Amniotic stem cell (primary cell): ENCODE data around the gene CHST3.
"Not testable (repeated sequence)": the region's sequence is repeated elsewhere in the genome, so short reads cannot be mapped to it uniquely, and the experiment has no call there.

ENCODE experiments used
- DNase-seq: peaks from one replicate; lab custom pipeline; 2025; lab: John Stamatoyannopoulos, UW

CHST3 gene

GRCh38 chr10:71964098-71964742 is at the start of gene CHST3:
CHST3 (plus strand) TSS chr10:71964395; CDS start chr10:72005843, 41,448 bp downstream.
- no peak for DNase-seq

GRCh38 chr10:71916827-71917226 is 47.4 kb upstream of the CHST3 start:
- DNase-seq = no peak

DNA sequence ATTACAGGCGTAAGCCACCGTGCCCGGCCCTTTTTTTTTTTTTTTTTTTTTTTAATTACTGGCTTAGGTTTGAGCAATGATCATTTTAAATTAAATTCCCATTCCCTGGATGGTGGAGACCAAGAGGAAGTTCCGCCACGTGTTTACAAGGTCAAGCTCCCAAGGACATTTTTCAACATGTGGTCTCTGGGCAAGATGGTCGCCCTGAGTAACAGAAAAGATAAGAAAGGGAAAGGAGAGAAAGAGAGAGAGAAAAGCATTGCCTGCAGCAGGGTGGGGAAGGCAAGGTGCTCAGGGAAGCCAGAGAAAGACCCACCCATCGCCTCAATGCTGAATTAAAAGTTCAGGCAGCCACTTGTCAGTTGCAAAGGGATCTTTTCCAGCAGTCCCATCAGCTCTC is 45.2 kb upstream of the CHST3 start:
- DNase-seq = no peak

- DNase-seq = not testable (repeated sequence)
Measured at GRCh38 chr10:71919956-71920539, 44.1 kb upstream of the CHST3 start.

GRCh38 chr10:71920540-71921323 is 43.5 kb upstream of the CHST3 start:
- DNase-seq = no peak

GRCh38 chr10:71921324-71922027 is 42.7 kb upstream of the CHST3 start:
- DNase-seq = no peak

DNA sequence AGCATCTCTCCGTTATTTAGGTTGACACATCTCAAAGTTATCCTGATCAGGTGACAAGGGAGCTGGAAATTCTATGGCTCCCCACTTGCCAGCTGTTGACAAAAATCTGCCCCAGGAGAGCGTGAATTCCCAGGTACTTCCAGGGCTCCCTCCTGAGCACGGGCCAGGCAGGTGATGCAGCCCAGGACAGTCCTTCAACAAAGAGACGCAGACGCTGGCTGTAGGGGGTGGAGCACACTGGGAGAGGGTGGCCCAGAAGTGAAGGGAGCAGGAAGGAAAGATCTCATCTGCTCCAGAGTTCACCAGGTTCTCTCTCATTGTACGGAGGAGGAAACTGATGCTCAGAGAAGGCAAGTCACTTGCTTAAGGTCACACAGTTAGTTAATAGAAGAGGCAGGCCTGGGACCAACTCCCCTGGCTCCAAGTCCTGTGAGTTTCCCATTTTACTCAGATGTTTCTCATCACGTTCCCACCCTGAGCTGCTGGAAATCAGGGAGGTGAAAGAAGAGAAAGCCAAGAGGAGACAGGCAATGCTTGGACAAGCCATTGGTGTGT is 41.0 kb upstream of the CHST3 start:
- no peak for DNase-seq

GRCh38 chr10:71924771-71925170 is 39.4 kb upstream of the CHST3 start:
- no peak for DNase-seq

GRCh38 chr10:71927159-71927558 is 37.0 kb upstream of the CHST3 start:
- no peak for DNase-seq

DNA sequence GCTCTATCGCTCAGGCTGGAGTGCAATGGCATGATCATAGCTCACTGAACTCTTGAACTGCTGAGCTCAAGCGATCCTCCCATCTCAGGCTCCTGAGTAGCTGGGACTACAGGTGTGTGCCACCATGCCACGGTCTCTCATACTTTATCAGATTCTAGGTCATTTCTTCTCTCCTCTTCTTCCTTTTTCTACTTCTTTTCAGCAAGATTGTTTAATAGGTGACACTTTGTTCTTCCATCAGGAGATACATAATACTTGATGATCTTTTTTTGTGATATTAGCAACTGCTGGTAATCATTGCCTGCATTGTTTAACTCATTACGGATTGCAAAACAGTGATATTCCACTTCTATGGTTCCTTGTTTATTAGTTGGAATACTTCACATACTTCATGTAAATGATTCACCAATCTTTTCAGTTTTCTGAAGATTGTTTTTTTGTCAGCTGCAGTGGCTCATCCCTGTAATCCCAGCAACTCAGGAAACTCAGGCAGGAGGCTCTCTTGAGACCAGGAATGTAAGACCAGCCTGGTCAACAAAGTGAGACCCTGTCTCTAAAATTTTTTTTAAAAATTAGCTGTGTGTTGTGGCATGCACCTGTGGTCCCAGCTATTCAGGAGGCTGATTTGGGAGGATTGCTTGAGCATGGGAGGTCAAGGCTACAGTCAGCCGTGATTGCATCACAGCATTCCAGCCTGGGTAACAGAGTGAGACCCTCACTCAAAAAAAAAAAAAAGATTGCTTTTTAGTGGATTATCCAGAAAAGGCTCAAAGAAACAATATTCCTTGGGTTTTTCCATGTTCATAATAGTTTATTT is 36.2 kb upstream of the CHST3 start:
- DNase-seq = no peak

GRCh38 chr10:71931295-71931694 is 32.9 kb upstream of the CHST3 start:
- DNase-seq = no peak

DNA sequence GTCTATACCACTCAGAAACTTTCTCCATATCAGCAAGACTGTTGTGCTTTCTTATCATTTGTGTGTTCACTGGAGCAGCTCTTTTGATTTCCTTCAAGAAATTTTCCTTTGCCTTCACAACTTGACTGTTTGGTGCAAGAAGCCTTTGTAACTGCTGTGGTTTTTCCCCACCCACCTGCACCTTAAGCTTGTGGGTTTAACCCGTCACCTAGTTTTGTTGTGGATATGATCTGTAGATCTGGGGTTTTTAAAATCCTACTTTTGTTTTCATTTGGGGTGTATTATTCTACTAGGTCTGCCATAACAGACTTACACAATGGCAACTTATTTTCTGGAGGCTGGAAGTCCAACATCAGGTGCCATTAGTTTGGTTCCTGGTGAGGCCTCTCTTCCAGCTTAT is 30.5 kb upstream of the CHST3 start:
- DNase-seq = no peak

GRCh38 chr10:71938211-71938610 is 26.0 kb upstream of the CHST3 start:
- no peak for DNase-seq

GRCh38 chr10:71939304-71939703 is 24.9 kb upstream of the CHST3 start:
- no peak for DNase-seq

DNA sequence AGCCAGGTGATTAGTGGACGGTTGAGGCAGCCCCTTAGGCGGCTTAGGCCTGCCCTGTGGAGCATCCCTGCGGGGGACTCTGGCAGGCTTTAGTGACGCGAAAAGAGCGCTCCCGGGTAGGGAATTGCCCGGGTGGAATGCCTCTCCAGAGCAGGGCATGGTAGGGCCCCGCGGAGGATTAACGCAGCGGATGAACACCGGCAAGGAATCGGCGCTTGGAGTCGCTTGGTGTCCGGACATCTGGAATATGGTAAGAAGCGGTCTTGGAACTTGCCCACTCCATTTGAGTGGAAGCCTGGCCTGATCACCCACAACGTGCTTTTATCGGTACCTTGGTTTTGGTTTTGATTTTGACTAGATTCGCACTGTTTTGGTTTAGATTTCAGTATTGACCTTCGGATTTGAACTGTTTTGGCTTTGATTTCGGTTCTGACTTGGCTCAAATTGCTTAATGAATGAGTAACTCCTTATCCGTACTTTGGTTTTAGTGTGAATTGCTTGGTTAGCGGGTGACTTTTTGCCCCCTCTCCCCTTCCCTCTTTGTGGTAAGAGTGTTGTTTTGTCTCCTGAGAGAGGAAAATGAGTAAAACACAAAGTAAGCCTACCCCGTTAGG is 24.2 kb upstream of the CHST3 start:
- DNase-seq = no peak

DNA sequence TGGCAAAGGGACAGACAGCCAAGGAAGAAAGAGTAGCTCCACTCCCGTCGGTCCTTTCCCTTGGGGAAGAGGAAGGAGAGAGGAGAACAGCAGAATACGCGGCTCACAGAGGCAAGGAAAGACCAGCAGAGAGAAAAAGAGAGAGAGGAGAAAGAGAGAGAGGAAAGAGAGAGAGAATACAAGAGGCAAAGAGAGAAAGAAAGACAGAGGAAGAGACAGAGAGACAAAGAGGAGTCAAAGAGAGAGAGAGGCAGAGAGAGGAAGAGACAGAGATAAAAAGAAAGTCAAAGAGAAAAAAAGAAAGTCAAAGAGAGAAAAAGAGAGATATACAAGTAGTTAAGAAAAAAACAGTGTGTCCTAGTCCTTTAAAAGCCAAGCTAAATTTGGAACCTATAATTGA is 23.4 kb upstream of the CHST3 start:
- DNase-seq = no peak

- no peak for DNase-seq
Measured at GRCh38 chr10:71941318-71941717, 22.9 kb upstream of the CHST3 start.

GRCh38 chr10:71945819-71946474 is 18.2 kb upstream of the CHST3 start:
- DNase-seq = no peak

DNA sequence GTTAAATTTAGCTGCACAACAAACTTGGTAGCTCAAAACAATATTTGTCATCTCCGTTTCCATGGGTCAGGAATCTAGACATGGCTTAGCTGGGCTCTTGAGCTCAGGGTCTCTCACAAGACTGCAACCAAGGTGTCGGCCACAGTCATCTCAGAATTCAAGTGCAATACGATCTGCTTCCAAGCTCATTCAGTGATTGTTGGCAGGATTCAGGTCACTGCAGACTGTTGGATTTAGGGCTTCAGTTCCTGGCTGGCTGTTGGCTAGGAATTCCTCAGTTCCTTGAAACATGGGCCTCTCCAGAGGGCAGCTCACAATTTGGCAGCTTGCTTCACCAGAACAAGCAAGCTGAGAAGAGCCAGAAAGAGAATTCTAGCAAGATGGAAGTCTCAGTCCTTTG is 17.5 kb upstream of the CHST3 start:
- no peak for DNase-seq

GRCh38 chr10:71948496-71949067 is 15.6 kb upstream of the CHST3 start:
- no peak for DNase-seq
